Right lobe of liver (tissue), 4 donors: ENCODE results near the gene LEMD1.

Experiments used
- CTCF ChIP-seq, 4 donors: fragments of 200-600 bp in 3 of 4; fragments of 450-650 bp in 1 of 4; IDR thresholded peaks; one replicate each; pipeline versions ENCODE4 v1.5.1 to v1.8.0; 2016 to 2022; ENCODE audit warnings: antibody characterized with exemption in 4 of 4, mild to moderate bottlenecking in 2 of 4
- POLR2A ChIP-seq: fragments of 450-650 bp; IDR thresholded peaks from one replicate; pipeline ENCODE4 v1.6.1; 2017; ENCODE audit warnings: antibody characterized with exemption, mild to moderate bottlenecking
- donor health status: DM: no; HTN: no; CAD: no.
- donor health status: DM: no; HTN: no; CAD: no.
- donor health status: DM: no; HTN: yes; CAD: no.

- no peak for TF ChIP-seq CTCF (IDR thresholded peaks at IDR 0.05)
- no peak for TF ChIP-seq POLR2A
Observed at GRCh38 chr1:205454903-205455335, 33.1 kb upstream of the LEMD1 start.
